NCI-H1436 (cell line): ENCODE results near the gene NOC4L.
"Not testable (repeated sequence)": the region's sequence is repeated elsewhere in the genome, so short reads cannot be mapped to it uniquely, and the experiment has no call there.

Experiments used
- DNase-seq: peaks from one replicate; lab custom pipeline; 2025; lab: John Stamatoyannopoulos, UW

NOC4L gene

DNA sequence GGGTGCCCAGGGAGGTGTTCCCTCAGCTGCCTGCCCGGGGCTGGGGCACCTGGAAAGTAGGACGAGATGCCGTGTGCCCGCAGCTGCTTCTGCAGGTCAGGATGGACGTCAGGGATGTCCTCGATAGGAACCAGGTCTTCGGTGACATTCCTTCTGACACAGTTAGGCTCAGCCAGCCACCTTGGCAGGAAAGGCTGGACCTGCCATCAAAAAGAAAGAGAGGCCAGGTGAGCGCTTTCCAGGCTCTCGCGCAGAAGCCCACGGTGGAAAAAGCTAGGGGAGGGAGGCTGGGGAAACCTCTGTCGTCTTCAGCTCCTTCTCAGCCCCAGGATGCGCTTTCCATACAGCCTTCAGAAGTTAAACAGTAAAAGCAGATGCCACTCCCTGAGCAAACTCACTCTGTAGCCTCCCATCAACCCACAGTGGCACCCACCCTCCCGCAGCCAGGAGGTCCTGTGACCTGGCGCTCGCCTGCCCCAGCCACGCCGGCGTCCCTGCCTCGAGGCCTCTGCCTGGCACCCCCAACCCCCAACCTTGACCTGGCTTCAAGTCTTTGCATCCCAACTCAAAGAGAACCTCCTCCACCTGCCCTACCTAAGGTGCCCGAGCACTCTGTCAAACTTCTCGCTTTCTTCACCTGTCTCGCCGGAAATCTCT lies 1.4 kb upstream of the NOC4L start:
- DNase-seq = no peak

DNA sequence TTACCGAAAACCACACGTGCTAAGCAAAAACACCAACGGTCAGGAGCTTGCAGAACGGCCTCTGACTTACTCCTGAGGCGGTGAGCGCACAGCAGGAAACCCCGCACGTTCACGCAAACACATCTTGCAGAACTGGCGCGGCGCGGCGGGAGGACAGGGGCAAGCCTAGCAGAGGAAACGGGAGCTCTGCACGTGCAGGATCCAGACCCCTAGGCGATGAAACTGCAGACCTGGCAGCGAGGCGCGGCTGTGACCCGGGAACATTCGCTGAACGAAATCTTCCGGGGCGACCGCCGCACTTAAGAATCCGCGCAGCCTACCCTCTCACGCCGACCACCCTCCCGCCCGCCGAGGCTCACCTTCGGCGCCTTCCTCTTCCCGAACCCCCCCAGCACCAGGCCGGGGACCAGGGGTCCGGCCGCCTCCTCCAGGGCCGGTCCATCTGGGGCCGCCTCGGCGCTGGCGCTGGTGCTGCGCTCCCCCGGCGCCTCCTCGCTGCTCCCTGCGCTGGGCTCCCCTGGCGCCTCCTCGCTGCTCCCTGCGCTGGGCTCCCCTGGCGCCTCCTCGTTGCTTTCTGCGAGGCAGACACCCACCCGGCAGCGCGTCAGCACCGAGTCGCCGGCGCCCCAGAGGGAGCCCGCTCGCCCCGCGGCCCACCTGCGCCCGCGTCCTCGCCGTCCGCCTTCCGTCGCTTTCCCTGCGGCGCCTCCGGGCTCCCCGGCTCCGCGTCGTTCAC lies 753 bp upstream of the NOC4L start:
- peak; percentile 12 for DNase-seq

DNA sequence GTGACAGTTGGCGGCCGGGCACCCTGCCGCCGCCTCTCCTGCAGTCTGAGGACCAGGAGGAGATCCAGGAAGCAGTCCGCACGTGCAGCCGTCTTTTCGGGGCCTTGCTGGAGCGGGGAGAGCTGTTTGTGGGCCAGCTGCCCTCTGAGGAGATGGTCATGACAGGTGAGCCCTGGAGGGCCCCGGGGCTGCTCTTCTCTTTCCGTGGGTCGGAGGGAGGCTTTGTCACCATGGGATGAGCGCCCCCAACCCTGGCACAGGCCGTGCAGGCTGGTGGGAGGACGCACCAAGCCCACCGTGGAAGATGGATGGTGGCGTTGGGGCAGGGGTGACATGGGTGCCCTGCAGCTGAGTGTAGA lies 532 bp downstream of the NOC4L start:
- DNase-seq = no peak

DNA sequence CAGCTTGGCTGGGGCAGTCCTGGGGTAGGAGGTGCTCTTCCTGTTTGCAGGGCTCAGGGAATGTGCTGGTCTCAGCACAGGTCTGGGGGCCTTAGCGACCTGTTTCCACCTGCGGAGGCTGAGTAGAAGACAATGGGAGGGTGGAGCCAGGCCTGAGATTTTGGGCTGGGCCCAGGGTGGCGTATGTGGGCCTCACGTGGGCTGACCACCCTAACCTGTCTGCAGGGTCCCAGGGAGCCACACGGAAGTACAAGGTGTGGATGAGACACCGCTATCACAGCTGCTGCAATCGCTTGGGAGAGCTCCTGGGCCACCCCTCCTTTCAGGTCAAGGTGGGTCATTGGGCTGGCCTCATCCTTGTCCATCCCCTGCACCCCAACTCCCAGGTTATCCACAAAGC lies 1.1 kb downstream of the NOC4L start:
- DNase-seq = no peak

DNA sequence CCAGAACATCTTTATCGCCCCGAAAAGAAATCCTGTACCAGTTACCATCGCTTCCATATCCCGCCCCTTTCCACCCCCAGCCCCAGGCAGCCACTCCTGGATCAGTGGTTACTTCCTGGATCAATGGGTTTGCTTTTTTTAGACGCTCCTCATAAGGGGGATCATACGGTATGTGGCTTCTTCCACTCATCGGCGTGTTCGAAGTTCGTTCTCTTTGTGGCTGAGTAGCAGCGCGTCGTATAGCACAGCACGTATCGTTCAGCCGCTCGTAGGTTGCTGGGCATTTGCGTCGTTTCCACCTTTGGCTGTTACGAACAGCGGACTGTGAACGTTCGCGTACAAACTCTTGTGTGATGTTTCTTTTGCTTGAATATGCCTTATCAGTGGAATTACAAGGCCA lies 1.8 kb downstream of the NOC4L start:
- no peak for DNase-seq

DNA sequence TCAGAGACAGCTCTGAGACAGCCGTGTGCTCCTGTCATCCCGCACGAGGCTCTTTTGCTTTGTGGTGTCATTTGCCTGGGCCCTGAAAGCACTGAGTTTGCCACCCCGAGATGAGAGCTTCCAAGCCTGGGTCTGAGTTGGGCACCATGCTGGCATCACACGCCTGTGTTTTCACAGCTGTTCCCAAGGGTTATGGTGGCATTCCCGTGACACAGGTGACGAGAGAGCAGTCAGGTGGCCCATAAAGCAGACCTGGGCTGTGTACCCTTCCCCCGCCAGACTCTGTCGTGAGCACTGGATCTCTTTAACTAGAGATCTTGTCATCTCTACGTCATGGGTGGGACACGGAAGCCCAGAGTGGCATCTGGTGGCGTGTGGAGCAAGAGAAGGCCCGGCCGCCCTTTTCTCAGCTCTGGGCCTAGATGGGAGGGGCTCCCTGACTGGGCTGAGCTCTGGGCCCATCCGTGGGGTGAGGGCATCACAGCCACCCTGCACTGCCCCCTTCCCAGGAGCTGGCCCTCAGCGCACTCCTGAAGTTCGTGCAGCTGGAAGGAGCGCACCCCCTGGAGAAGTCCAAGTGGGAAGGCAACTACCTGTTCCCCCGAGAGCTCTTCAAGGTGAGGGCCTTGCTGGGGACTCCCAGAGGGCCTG lies 2.6 kb downstream of the NOC4L start:
- no peak for DNase-seq

DNA sequence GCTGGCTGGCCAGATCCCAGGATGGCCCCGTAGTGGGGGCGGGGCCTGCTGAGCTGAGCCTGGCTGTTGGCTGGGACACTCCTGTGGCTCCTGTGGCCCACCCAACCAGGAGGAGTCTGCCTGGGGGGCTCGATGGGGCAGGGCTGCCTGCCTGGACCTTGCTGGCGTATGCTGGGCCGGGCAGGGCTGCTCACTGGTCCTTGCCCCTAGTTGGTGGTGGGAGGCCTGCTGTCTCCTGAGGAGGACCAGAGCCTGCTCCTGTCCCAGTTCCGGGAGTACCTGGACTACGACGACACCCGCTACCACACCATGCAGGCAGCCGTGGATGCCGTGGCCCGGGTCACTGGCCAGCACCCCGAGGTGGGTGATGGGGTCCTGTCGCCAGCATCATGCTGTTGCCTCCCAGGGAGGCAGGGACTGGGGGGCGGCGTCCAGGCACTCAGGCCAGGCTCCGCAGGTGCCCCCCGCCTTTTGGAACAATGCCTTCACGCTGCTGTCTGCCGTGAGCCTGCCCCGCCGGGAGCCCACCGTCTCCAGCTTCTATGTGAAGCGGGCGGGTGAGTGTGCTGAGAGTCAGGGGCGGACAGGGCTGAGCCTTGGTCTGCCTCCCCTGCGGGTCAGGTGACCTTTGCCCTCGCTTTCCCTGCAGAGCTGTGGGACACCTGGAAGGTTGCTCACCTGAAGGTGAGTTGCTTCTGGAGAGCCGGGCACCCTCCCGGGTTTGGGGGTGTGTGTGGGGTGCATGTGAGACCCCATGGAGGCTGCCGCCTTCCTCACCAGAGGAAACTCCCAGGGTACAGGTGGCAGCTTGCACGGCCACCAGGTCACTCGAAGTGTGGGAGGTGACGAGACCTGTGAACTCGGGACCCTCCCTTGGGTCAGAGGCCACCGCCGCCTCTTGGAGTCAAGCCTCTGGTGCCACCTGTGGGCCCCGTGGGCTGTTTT lies 3.4 kb downstream of the NOC4L start:
- DNase-seq = no peak

DNA sequence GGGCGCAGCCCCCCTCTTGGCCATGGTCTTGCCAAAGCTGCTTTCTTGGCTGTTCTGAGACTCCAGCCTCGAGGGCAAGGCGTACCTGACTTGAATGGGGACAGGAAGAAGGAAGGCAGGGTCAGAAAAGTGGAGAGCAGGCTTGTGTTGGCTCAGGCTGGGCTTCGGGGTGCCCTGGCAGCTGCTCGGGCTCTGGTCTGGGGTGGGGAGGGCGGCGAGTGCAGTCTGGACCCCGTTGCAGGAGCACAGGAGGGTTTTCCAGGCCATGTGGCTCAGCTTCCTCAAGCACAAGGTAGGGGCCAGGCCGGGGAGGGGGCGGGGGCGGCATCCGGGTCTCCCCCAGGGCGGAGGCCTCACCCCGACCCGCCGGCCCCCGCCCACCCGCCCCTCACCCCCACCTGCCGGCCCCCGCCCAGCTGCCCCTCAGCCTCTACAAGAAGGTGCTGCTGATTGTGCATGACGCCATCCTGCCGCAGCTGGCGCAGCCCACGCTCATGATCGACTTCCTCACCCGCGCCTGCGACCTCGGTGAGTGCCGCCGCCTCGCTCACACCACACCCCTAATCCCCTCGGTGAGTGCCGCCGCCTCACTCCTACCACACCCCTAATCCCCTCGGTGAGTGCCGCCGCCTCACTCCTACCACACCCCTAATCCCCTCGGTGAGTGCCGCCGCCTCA lies 4.2 kb downstream of the NOC4L start:
- no peak for DNase-seq

DNA sequence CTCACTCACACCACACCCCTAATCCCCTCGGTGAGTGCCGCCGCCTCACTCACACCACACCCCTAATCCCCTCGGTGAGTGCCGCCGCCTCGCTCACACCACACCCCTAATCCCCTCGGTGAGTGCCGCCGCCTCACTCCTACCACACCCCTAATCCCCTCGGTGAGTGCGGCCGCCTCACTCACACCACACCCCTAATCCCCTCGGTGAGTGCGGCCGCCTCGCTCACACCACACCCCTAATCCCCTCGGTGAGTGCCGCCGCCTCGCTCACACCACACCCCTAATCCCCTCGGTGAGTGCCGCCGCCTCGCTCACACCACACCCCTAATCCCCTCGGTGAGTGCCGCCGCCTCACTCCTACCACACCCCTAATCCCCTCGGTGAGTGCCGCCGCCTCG lies 5.3 kb downstream of the NOC4L start:
- DNase-seq = not testable (repeated sequence)

DNA sequence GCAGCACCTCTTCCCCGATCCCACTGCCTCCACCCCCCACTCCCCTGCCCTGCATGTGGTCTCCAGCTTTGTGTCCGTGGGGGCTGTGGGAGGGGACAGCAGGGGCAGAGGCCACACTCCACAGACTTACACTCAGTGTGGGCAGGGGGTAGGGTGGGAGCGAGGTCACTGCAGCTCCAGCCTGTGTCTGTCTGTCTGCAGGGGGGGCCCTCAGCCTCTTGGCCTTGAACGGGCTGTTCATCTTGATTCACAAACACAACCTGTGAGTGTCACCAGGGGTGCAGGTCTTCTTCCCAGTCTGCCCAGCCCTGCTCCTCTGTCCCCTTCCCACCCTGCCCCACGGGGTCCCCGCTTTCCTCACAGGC lies 6.5 kb downstream of the NOC4L start:
- DNase-seq = no peak

DNA sequence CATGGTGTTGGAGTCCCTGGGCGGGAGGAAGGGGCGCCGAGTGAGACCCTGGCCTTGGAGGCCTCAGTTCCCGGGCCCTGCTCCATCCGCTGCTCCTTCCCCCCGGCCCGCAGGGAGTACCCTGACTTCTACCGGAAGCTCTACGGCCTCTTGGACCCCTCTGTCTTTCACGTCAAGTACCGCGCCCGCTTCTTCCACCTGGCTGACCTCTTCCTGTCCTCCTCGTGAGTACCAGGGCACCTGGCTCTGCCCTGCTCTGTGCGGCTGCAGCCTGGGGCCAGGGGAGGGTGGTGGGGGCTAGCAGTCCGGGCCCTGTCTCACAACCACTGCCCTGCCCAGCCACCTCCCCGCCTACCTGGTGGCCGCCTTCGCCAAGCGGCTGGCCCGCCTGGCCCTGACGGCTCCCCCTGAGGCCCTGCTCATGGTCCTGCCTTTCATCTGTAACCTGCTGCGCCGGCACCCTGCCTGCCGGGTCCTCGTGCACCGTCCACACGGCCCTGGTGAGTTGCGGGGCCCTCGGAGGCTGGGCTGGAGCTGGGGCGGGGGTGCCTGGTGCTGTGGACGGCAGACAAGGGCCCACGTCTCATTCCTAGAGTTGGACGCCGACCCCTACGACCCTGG lies 7.0 kb downstream of the NOC4L start:
- DNase-seq = no peak

DNA sequence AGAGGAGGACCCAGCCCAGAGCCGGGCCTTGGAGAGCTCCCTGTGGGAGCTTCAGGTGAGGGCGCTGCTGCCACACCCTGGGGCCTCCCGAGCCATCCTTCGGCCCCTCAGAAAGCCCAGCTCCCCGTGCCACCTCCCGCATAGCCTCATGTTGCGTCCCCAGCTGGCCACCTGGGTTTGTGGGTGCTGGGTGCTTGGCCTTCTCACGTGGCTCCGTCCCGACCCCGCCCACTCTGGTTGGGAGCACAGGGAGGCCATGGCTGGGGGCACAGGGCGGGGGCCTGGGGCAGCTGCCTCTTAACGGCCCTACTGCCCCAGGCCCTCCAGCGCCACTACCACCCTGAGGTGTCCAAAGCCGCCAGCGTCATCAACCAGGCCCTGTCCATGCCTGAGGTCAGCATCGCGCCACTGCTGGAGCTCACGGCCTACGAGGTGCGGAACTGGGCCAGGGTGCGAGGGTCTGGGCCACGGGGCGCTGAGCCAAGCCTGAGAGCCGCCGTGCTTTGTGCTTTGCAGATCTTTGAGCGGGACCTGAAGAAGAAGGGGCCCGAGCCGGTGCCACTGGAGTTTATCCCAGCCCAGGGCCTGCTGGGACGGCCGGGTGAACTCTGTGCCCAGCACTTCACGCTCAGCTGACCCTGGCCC lies 7.6 kb downstream of the NOC4L start:
- DNase-seq = no peak

DNA sequence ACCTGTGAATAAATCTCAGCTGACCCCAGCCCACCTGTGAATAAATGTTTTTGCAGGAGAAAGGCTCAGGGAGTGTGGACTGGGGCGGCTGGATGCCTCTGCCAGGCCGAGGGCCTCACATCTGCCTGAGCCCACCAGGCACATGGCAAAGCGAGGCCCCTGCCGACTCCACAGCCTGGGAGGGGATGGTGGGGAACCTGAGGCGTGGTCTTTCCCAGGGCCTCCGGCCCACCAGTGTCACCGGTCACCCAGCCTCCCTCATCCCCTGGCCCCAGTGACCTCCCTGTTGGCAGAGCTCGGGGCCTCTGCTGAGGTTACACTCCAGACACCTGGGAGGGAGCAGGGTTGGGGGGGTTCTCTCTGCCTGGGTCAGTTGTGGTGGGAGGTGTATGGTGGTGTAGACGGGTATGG lies 8.2 kb downstream of the NOC4L start:
- DNase-seq = no peak

DNA sequence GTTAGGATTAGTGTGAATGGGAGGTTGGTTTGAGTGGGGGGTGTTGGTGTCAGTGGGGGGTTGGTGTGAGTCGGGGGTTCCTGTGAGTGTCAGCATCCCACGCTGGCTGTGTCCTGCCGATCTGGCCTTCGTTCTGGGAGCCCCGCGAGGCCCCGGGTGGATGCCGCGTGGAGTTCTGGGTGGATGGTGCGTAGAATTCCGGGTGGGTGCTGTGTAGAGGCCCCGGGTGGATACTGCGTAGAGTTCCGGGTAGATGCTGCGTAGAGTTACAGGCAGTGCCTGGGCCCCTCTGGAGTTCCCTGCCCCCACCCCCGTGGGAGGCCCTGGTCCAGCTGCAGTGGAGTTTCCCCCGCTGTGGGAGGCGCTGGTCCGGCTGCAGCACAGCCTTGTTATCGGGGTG lies 8.7 kb downstream of the NOC4L start:
- no peak for DNase-seq

DNA sequence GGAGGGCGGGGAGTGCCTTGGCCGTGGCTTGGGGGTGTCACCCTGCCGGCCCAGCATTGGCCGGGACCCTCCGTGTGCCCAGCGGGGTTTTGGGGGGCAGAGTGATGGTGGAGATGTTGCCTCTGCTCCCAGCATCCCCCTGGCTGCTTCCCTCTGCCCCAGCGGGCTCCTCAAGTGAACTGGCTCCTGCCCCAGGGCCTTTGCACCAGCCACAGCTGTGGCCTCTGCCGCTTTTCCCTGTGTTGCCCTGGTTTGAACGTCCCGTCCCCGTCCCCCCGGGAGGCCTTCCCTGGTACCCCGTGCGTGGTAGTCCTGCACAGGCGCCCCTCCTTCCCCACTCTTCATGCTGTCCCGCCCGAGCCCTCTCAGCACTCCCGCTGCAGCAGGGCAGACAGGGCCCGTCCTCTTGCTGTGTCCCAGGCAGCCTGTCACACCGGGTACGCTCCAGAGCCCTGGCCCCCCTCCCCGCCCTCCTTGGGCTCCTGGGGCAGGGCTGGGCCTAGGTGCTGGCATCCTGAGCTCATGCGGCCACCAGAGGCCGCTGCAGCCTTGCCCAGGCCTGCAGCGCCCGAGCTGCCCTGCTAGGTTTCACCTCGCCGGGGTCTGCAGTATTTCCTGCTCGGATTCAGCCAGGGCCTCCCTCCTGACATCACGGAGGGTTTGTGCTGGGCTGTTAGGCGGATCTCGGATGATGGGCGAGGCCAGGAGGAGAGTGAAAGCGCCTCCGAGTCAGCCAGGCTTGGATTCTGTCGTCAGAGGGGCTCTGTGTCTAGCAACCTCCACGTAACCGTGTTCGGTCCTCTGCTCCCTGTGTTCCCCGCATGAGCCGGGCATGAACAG lies 9.5 kb downstream of the NOC4L start:
- peak; percentile 80 for DNase-seq

DNA sequence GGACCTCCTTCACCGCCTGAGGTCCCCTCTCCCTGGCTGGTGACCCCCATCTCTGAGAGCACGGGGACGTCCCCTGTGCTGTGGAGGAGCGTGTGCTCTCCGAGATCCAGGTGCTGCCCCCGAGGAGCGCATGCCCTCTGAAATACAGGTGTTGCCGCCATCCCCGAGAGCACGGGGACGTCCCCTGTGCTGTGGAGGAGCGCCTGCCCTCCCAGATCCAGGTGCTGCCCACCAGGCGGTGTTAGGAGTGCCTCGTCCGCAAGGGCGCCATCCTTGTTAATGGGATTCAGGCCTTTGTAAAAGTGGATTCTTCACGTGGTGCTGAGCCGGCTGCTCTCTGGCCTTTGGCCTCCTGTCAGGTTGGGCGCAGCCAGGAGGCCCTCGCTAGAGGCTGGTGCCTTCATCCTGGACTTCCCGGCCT lies 10.1 kb downstream of the NOC4L start:
- no peak for DNase-seq

DNA sequence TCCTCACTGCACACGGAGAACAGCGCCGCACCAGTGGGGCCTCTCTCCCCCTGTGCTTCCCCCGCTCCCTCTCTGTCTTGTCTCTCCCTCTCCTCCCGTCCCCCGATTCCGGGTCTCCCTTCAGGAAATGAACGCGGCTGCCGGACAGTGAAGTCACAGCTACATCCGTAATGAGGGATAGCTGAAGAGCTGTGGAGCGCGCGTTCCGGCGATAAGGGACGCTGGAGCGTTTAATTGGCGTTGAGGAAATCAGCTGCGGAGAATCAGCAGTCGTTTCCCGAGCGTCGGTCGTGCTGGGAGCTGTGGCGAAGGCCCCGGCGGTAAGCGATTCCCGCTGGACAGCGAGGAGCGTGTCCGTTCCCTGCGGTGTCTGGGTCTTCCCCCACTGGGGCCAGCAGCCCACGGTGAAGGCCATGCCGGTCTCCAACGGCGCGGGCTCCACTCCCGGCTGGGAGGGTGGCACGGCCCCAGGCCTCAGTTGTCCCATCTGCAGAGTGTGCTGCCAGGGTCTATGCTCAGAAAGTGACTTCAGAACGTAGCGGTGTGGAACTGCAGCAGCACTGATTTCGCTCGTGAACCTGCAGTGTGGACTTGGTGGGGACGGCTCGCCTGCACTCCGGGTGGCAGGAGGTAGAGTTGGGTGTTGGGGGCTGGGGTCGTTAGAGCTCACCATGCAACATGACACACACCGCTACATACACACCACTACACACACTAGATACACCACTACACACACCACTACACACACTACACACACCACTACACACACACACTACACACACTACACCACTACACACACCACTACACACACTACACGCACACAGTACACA lies 10.9 kb downstream of the NOC4L start:
- DNase-seq = no peak

DNA sequence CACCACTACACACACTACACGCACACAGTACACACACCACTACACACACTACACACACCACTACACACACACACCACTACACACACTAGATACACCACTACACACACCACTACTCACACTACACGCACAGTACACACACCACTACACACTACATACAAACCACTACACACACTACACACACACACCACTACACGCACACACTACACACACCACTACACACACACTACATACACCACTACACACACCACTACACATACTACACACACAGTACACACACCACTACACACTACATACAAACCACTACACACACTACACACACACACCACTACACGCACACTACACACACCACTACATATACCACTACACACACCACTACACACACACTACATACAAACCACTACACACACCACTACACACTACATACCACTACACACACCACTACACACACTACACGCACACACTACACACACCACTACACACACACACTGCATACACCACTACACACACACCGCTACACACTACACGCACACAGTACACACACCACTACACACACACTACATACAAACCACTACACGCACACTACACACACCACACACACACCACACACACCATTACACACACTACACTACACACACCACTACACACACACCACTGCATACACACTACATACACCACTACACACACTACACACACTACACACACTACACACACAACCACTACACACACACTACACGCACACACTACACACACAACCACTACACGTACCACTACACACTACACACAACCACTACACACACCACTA lies 11.7 kb downstream of the NOC4L start:
- no peak for DNase-seq
